ENCODE data around the gene PPIF.

The PPIF gene

DNA sequence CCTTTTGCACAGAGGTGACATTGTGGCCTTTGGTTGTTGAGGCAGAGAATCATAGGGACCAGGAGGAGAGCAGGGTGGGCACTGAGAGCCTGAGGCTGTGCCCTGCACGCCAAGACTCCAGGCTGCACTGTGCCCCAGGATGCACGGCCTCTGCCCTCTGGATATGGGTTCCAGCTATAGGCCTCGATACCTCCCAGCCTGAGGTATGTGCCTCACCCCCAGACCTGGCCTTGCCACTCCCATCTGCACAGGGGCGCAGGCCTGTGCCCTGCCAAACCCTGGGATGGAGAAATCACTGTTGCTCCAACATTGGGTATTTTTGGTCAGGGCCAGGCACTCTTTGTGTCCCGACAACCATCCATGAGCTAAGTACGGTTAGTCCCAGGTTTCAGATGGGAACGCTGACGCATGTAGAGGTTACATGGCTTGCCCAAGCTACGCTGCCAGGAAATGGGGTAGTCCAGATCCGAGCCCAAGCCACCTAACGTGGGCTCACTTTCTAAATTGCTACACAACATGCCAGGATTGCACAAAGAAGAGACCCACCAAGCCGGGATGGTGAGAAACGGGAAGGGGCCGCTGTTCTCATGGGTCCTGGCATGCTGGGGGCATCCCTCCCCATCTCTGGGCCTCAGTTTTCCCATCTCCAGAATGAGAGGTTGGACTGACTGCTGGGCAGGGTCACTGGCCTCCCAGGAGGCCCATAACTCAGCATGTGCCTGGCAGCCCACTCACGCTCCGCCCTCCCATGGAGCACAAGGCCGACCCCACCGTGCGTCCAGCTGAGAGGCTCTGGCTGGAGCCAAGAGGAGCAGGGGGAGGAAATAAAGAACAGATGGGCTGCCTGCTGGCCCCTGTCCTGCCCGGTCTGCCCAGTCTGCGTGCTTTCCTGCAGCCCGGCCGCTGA lies 54.0 kb downstream of the PPIF start:
- peak; percentile 39 for DNase-seq (ENCODE audit: low read depth)

DNA sequence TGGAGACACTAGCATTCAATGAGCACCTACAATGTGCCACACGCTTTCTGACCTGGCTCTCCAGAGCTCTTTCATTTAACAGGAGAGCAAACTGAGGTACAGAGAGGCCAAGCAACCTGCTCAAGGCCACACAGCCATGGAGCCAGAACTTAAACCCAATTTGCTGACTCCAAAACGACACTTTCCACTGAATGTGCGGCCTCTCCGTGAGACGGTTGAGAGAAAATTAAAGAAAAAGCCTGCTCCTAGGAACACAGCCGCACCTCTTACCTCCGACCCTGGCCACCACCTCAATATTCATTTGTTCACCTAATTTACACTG lies 55.3 kb downstream of the PPIF start:
- no peak for DNase-seq (ENCODE audit: low read depth)

DNA sequence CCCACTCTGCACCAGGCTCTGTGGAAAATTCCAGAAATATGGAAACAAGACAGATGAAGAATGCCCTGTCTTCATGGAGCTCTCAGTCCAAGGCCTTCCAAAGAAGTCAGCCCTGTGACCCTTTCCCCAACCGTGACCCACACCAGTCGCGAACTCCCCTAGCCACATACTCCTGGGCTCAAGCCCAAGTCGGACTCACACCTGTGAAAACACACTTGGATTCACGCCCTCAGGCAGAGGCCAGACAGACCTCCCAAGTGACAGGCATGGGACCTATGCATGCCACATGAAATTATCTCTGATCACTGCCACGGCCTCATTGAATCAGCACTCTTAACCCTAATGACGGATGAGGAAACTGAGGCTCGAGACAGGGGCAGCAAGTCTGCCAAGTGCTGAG lies 55.7 kb downstream of the PPIF start:
- no peak for DNase-seq (ENCODE audit: low read depth)

DNA sequence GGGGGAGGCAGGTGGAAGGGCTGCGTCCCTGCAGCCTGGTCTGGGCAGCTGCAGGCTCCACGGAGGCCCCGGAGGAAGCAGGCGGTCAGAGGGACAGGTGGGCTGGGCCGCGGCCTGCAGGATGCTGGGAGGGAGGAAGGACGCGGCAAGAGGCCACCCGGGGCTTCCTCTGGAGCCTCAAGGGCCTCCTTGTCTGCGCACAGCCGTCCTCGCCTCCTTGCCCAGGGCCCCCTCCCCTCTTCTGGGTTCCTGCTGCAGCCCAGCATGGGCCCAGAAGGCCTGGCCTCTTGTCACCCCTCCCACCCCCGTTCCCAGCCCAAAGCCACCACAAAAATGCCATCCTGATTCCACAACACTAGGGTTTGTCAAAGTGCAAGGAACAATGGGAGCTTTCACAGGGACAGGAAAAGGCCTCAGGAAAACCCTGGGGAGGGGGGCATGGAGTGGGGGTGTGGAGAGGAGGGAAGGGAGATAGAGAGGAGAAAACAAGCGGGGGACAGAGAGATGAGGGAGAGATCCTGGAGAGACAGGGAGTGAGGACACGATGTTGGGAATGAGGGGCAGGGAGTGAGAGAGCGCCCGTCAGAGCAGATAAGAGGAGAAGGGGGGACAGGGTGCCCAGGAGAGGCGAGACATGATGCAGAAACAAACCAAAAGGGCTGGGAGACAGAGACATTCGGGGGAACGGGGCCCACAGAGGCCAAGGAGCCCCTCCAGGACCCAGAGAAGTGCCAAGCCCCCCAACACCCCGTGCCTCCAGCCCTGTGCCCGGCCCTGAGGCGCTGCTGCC lies 56.4 kb downstream of the PPIF start:
- DNase-seq (ENCODE audit: low read depth), result no peak

DNA sequence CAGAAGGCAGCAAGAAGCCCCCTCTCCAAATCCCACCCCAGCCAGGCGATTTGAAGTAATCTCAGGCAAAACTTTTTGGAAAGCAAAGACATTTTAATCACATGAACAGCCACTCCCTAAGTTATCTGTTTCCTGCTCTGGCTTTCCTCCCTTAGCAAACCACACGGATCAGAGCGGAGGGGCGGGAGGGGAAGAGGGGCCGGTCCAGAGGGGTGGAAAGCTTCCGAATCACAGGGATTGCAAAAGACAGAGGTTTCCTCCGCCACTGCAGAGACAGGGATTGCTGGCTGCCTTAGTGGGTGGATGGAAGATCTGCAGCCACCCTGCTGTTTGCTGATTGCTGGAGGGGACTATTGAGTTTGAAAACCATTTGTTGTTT lies 57.0 kb downstream of the PPIF start:
- peak; percentile 95 for DNase-seq (ENCODE audit: low read depth)

DNA sequence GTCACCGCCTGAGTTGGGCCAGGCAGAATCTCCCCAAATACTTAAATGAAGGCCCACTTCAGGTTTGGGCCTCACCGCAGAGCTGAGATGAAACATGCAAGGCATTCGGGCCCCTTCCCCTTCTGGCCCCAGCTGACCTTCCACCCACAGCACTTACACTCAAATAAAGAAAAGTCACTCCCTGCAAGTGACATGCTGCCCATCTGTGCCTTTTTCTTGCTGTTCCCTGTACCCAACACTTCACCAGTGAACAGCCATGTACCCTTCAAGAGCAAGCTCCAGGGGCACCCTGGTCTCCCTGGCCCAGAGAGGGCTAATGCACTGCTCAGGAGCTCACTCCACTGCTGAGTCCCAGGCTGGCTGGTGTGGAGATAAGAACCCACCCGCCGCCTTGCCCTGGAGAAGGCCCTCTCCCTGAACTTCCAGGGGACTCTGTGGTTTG lies 57.4 kb downstream of the PPIF start:
- no peak for DNase-seq (ENCODE audit: low read depth)
